Measurements from ENCODE around the gene CHURC1. TPM values are rescaled to one million over a fixed set of nuclear protein-coding genes. Genes with fewer than 3 reads are reported as not detected.

The CHURC1 gene
- total RNA-seq, 1 donor from 2014 or later = 69.6 TPM

GRCh38 chr14:64915797-64916196 is 1.5 kb downstream of the CHURC1 start:
- POLR2A ChIA-PET = interaction anchor here (1.5 to 1.7 kb wide), 3 partner anchors 9 to 71 kb away, joined by 3 to 16 read pairs (median 7); partner anchors contain the start of genes FNTB and SPTB
- peaks cover 38% of the 10 kb centered on the region for H3K36me3 Mint-ChIP-seq (ENCODE audit: low read depth)
- no peaks in the 10 kb centered on the region for H3K9me3 Mint-ChIP-seq
- peaks cover 56% of the 10 kb centered on the region for H3K4me1 Mint-ChIP-seq
- peak overlapping the region; percentile 92 for H3K4me3 Mint-ChIP-seq
- CTCF ChIA-PET = interaction anchor here (1.6 kb wide), 1 partner anchor 93 kb away, joined by 5 read pairs; no protein-coding TSS in a partner anchor
- ATAC-seq (ENCODE audit: low read depth) = no peak
- TF ChIP-seq, protein P1, sequence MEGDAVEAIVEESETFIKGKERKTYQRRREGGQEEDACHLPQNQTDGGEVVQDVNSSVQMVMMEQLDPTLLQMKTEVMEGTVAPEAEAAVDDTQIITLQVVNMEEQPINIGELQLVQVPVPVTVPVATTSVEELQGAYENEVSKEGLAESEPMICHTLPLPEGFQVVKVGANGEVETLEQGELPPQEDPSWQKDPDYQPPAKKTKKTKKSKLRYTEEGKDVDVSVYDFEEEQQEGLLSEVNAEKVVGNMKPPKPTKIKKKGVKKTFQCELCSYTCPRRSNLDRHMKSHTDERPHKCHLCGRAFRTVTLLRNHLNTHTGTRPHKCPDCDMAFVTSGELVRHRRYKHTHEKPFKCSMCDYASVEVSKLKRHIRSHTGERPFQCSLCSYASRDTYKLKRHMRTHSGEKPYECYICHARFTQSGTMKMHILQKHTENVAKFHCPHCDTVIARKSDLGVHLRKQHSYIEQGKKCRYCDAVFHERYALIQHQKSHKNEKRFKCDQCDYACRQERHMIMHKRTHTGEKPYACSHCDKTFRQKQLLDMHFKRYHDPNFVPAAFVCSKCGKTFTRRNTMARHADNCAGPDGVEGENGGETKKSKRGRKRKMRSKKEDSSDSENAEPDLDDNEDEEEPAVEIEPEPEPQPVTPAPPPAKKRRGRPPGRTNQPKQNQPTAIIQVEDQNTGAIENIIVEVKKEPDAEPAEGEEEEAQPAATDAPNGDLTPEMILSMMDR (IDR thresholded peaks at IDR 0.05) = no peak
- peak overlapping the region; percentile 88 for H3K27ac Mint-ChIP-seq
- no peaks in the 10 kb centered on the region for H3K27me3 Mint-ChIP-seq
- DNase-seq = no peak
- intact Hi-C loops (cut with micrococcal nuclease) = loop anchor here (2.0 to 10.0 kb wide), 3 partner anchors 13 to 581 kb away; partner anchors contain the start of gene MAX

GRCh38 chr14:64918216-64918615 is 4.0 kb downstream of the CHURC1 start:
- no peak overlapping the region for H3K27ac Mint-ChIP-seq
- TF ChIP-seq, protein P1 (IDR thresholded peaks at IDR 0.05) = no peak
- intact Hi-C loops (cut with micrococcal nuclease) = loop anchor here (10.0 kb wide), 1 partner anchor 583 kb away; no protein-coding TSS in a partner anchor

GRCh38 chr14:64919215-64919614 is 5.0 kb downstream of the CHURC1 start:
- intact Hi-C loops (cut with micrococcal nuclease) = loop anchor here (10.0 kb wide), 1 partner anchor 584 kb away; no protein-coding TSS in a partner anchor
- ChIA-PET CTCF (no interaction called here), POLR2A (interaction anchor here (0.5 kb wide), 1 partner anchor 30 kb away, joined by 5 read pairs; no protein-coding TSS in a partner anchor)
- DNase-seq (no peak), ATAC-seq (ENCODE audit: low read depth) (no peak)
- TF ChIP-seq, protein P1 (IDR thresholded peaks at IDR 0.05) = no peak
- peaks cover 55% of the 10 kb centered on the region for H3K4me1 Mint-ChIP-seq
- no peak overlapping the region for H3K27ac Mint-ChIP-seq
- H3K4me3 Mint-ChIP-seq = no peak overlapping the region
- H3K27me3 Mint-ChIP-seq = no peaks in the 10 kb centered on the region
- H3K36me3 Mint-ChIP-seq (ENCODE audit: low read depth) = peaks cover 48% of the 10 kb centered on the region
- H3K9me3 Mint-ChIP-seq = no peaks in the 10 kb centered on the region

More at GRCh38 chr14:64918216-64918615, 4.0 kb downstream of the CHURC1 start:
- no peaks in the 10 kb centered on the region for H3K27me3 Mint-ChIP-seq
- no peak for ATAC-seq (ENCODE audit: low read depth)
- peaks cover 45% of the 10 kb centered on the region for H3K36me3 Mint-ChIP-seq (ENCODE audit: low read depth)
- ChIA-PET CTCF (no interaction called here), POLR2A (interaction anchor here (0.6 kb wide), 1 partner anchor 13 kb away, joined by 3 read pairs; no protein-coding TSS in a partner anchor)
- H3K9me3 Mint-ChIP-seq = no peaks in the 10 kb centered on the region
- DNase-seq = no peak
- peaks cover 60% of the 10 kb centered on the region for H3K4me1 Mint-ChIP-seq
- H3K4me3 Mint-ChIP-seq = no peak overlapping the region

DNA sequence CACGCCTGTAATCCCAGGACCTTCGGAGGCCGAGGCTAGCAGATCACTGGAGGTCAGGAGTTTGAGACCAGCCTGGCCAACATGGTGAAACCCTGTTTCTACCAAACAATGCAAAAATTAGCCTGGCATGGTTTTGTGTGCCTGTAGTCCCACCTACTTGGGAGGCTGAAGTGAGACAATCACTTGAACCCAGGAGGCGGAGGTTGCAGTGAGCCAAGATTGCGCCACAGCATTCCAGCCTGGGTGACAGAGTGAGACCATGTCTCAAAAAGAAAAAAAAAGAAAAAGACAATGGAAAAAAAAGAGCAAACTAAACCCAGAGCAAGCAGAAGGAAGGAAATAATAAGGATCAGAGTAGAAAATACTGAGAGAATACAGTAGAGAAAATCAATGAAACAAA is 5.4 kb downstream of the CHURC1 start:
- TF ChIP-seq, protein P1 (IDR thresholded peaks at IDR 0.05) = no peak
- H3K4me1 Mint-ChIP-seq = peaks cover 56% of the 10 kb centered on the region
- H3K27ac Mint-ChIP-seq = no peak overlapping the region
- no peak for ATAC-seq (ENCODE audit: low read depth)
- H3K4me3 Mint-ChIP-seq = no peak overlapping the region
- intact Hi-C loops (cut with micrococcal nuclease) = loop anchor here (10.0 kb wide), 1 partner anchor 585 kb away; no protein-coding TSS in a partner anchor
- peaks cover 49% of the 10 kb centered on the region for H3K36me3 Mint-ChIP-seq (ENCODE audit: low read depth)
- ChIA-PET CTCF (no interaction called here), POLR2A (no interaction called here)
- no peaks in the 10 kb centered on the region for H3K9me3 Mint-ChIP-seq
- H3K27me3 Mint-ChIP-seq = no peaks in the 10 kb centered on the region
- no peak for DNase-seq

- TF ChIP-seq, protein P1 (IDR thresholded peaks at IDR 0.05) = no peak
- Mint-ChIP-seq H3K9me3 (no peaks in the 10 kb centered on the region), H3K27ac (no peak overlapping the region), H3K36me3 (ENCODE audit: low read depth) (peaks cover 53% of the 10 kb centered on the region), H3K4me3 (no peak overlapping the region), H3K27me3 (no peaks in the 10 kb centered on the region), H3K4me1 (peaks cover 49% of the 10 kb centered on the region)
- intact Hi-C loops (cut with micrococcal nuclease) = no loop called here
- POLR2A ChIA-PET = no interaction called here
- no peak for DNase-seq
- no peak for ATAC-seq (ENCODE audit: low read depth)
- CTCF ChIA-PET = no interaction called here
These were observed 6.2 kb downstream of the CHURC1 start for GRCh38 chr14:64920465-64920864.
